GM13976 (cell line): ENCODE measurements around the gene CCDC178.

Experiments
- DNase-seq: peaks from one replicate; pipeline ENCODE4 v3.0.0; 2012; ENCODE audit warnings: low spot score
- in situ Hi-C: fragments of 300-500 bp; cut with MboI; formaldehyde crosslinking; loops from one replicate; pipeline ENCODE4 v1.12.0; 2022; ENCODE audit warnings: low sequenced_read_pairs, mixed read lengths, inconsistent platforms; ENCODE audit not compliant: unreplicated experiment
- TF ChIP-seq, protein P1 (sequence below): IDR thresholded peaks from 2 replicates; pipeline ENCODE4 v1.5.1; 2012; ENCODE audit warnings: borderline replicate concordance, mild to moderate bottlenecking; ENCODE audit not compliant: insufficient read depth; ENCODE audit errors: extremely low read depth, missing control alignments, control extremely low read depth

CCDC178 gene

DNA sequence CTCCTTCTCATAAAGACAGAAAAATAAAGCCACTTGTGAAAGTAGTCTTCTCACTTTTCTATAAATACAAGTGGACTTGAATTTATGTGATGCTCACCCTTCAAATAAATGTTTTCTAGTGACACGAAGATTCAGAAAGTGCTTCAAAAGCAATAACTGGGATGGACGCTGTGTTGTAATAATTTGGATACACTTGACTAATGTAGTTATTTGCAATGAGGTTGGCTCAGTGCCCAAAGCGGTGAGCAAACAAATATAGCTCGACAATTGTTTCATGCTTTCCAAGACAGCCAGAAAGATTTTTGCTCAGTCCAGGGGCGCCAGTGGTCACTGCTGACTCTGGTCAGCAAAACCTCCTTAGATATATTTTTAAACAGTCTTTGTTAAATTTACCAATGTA is 389.1 kb downstream of the CCDC178 start:
- TF ChIP-seq, protein P1, sequence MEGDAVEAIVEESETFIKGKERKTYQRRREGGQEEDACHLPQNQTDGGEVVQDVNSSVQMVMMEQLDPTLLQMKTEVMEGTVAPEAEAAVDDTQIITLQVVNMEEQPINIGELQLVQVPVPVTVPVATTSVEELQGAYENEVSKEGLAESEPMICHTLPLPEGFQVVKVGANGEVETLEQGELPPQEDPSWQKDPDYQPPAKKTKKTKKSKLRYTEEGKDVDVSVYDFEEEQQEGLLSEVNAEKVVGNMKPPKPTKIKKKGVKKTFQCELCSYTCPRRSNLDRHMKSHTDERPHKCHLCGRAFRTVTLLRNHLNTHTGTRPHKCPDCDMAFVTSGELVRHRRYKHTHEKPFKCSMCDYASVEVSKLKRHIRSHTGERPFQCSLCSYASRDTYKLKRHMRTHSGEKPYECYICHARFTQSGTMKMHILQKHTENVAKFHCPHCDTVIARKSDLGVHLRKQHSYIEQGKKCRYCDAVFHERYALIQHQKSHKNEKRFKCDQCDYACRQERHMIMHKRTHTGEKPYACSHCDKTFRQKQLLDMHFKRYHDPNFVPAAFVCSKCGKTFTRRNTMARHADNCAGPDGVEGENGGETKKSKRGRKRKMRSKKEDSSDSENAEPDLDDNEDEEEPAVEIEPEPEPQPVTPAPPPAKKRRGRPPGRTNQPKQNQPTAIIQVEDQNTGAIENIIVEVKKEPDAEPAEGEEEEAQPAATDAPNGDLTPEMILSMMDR: no peak
- DNase-seq: no peak
- in situ Hi-C loops: no loop called here

DNA sequence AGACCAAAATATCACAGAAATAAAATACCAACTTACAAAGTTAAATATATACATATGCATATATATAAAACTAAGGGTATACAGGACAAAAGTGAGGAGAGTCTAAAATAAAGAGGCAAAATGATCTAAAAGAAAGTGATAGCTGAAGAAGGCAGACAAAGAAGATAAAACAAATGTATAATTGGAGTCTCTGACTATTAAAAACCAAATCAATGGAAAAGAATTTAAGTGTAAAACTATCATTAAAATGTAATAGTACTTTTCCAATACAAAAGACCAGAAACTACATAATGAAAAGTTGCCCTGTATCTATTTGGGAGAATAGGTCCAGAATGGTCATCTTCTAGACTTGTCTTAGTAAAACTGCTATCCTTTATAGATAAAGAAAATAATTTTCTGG is 400.3 kb downstream of the CCDC178 start:
- TF ChIP-seq, protein P1: no peak
- DNase-seq: no peak
- in situ Hi-C loops: no loop called here

- in situ Hi-C loops: no loop called here
- DNase-seq: no peak
- TF ChIP-seq, protein P1: no peak
Measured at GRCh38 chr18:33034945-33035344, 405.6 kb downstream of the CCDC178 start.

GRCh38 chr18:33034212-33034611 is 406.3 kb downstream of the CCDC178 start:
- TF ChIP-seq, protein P1: no peak
- no peak for DNase-seq
- in situ Hi-C loops: no loop called here

- DNase-seq: no peak
- TF ChIP-seq, protein P1: no peak
- in situ Hi-C loops: no loop called here
Measured at GRCh38 chr18:33022370-33022769, 418.2 kb downstream of the CCDC178 start.

DNA sequence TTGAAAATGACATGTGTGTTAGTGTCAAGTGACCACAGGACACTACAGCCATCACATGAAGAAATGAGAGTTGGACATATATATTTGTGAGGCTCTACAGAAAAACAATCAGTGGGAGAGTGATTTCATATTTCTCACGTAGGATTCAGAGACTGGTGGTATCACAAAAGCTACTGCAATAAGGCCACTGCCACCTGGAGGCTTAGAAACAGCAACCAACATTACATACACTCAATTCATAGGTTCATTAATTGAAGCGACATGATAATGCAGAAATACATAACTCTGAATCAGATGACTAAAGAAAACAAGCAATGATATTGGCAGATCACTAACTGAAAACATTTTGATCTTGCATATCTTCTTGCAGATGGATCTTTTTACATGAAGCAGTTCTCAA is 419.6 kb downstream of the CCDC178 start:
- TF ChIP-seq, protein P1: no peak
- no peak for DNase-seq
- in situ Hi-C loops: no loop called here

GRCh38 chr18:33014060-33014796 is 426.3 kb downstream of the CCDC178 start:
- TF ChIP-seq, protein P1: no peak
- in situ Hi-C loops: no loop called here
- DNase-seq: no peak
